Measurements from ENCODE around the gene CYP26A1.
"Not testable (repeated sequence)": the region's sequence is repeated elsewhere in the genome, so short reads cannot be mapped to it uniquely, and the experiment has no call there.

CYP26A1 gene

DNA sequence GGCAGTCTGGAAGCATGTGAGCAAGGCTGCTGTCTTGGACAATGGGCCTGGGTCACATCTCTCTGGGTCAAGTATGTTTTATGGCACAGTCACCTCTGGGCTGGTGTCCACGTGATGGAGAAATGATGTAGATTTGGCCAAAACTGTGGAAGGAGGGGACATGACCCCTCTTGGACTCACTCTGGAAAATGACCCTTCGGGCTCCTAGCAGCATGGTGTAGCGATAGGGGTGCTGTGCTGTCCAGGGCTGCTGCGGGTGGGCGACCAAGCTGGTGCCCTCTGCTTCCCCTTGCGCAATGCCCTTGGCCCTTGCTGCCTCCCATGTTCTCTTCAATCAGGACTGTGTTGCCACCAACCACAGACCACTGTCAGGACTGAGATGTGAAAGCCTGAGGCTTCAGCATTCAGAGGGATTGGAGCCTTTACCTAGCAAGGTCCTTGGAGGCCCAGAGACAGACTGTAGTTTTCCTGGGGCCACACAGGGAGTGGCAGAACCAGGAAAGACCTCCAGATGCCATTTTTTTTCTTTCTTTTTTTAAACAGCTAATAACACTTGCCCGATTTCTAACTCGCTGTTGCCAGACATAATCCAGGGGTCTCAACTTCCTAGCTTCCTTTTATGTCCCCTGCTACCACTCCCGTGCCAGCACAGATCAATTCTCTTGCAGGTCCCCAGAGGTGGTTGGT lies 6.1 kb downstream of the CYP26A1 start:
- DNase-seq (ENCODE audit: low read depth, low spot score) = no peak

DNA sequence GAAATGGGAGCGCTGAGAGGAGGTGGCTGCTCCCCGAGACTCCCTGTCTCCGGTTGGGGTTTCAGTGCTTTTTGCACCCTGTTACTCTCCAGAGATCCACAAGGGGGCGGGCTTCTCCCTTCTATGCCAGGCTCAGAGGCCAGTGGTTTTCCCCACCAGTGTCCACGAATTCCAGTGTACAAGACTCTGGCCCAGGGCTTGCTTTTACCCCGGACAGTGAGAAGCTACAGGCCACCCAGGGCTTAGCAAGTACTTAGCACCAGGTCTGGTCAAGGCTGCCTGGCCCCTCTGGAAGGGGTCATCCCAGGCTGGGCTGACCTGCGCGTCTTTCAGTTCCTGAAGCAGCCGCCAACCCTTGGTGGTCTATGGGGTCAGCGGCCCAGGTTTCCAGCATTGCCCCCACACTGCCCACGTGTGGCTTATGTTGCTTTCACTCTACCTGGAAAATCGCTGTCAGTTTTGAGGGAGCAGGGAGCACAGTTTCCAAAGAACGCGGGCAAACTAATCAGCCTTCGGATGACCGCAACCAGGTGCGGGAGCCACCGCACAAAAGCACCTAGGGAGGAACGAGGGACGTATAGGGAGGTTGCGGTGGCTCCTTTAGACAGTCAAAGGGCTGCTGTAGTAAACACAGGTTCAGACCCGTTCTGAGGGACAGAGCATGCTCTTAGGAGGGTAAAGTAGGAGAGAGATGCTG lies 6.8 kb downstream of the CYP26A1 start:
- DNase-seq (ENCODE audit: low read depth, low spot score) = no peak

DNA sequence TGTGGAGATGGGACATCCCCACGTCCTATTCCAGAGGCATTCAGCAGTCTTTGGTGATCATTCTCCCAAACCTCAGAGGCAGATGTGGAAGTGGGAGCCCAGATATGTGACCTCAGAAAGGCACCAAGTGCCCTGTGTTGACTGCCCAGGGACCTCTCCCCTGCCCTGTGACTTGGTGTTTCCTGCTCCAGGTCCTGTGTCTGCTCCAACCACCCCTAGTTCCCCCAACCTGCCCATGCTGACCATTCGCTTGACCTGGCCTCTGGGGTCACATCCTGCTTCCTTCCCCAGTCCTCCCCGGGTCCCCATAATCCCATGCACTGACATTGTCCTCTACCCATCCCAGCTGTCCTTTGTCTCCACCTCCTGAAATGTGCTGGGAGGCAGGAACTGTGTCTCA lies 7.6 kb downstream of the CYP26A1 start:
- DNase-seq (ENCODE audit: low read depth, low spot score) = no peak

DNA sequence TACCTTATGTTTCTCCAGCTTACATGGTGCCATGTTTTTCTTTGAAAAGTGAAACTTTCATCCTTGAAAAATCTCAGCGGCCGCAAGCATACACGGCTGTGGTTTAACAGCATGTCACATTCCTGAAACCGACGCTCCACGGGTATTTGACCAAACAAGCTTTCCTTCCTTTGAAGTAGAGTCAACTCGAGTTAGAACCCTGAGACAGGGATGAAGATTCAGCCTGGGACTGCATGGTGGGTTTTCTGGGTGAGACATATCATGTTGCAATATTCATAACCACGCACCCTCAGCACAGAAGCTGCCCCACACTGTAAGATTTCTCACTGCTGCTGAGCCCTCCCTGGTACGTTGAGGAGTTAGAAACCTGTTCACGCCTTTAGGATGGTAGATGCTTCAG lies 8.1 kb downstream of the CYP26A1 start:
- DNase-seq (ENCODE audit: low read depth, low spot score) = no peak

DNA sequence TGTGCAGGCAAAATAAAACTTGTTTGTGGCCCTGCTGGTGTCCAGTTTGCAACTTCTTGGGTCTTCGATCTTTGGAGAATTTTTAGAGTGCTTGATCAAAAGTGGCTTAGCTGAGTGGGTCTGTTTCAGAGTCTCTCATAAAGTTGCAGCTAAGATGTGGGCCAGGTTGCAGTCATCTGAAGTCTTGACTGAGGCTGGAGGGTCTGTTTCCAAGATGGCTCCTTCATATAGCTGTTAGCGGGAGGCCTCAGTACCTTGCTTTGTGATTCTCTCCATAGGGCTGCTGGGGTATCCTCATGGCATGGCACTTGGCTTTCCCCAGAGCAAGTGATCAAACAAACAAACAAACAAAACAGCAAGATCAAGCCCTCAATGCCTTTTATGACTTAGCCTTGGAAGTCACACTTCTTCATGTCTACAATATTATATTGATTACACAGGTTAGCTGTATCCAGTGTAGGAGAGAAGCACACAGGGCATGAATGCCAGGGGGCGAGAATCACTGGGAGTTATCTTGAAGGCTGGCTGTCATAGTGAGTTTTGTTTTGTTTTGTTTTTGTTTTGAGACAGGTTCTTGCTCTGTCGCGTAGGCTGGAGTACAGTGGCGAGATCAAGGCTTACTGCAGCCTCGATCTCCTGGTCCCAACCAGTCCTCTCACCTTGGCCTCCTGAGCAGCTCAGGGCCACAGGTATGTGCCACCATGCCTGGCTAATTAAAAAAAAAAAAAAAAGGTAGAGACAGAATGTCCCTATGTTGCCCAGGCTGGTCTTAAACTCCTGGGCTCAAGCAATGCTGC lies 10.2 kb downstream of the CYP26A1 start:
- DNase-seq (ENCODE audit: low read depth, low spot score) = no peak

DNA sequence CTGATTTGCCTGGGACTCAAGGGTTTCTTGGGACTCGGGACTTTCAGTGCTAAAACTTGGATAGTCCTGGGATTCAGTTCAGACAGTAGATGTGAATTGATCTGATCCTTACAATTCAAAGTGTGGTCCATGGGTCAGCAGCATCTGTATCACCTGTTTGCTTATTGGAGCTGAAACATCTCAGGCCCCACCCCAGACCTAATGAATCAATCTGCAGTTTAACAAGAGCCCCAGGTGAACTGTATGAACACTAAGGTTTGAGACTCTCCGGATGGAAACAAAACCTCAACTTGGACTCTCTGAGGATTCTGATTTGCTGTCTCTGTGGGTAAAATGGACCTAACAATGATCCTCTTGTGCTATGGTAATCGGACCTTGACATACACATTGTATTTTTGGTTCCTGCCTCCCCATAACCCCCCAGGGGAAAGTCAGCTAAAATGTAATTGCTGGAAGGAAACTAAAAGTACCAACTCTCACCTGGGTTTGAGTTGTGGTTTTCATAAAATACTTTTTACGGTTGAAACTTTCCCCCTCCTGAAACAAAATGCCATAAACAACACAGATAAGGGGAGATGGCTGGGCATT lies 11.7 kb downstream of the CYP26A1 start:
- no peak for DNase-seq (ENCODE audit: low read depth, low spot score)

DNA sequence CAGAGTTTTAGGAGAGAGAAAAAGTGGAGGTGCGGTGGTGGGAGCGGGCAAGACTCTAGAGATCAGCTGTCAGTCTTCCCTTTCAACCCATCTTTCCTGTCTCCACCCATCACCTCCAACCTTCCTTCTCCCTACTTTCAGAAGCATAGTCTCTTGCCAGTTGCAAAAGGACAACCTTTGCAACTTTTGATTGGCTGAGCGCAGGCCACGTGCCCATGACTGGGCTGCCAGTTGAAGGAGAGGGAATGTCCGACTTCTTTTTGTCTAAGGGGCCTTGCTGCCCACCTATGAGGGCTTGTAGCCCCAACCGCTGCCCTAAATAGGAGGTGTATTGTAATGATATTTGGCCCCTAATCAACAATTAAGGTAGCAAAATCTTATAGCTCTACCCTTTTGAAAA lies 12.6 kb downstream of the CYP26A1 start:
- DNase-seq (ENCODE audit: low read depth, low spot score) = no peak

DNA sequence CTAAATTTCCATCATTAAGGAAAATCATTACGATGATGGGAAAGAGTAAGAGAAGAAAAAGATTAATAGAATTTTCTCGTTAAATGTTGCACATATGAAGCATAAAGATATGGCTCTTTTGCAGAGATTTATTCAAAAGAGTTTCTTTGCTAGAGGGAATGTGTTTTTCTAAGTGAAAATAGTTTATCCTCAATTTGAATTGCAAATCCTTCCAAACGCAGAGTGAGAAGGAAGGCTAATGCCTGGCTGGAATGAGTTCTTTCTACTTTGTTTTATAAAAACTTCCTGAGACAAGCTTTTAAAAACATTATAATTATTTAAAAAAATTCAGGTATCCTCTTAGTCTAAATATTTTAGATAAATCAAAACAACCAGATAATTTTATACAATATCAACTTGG lies 14.2 kb downstream of the CYP26A1 start:
- DNase-seq (ENCODE audit: low read depth, low spot score) = no peak

DNA sequence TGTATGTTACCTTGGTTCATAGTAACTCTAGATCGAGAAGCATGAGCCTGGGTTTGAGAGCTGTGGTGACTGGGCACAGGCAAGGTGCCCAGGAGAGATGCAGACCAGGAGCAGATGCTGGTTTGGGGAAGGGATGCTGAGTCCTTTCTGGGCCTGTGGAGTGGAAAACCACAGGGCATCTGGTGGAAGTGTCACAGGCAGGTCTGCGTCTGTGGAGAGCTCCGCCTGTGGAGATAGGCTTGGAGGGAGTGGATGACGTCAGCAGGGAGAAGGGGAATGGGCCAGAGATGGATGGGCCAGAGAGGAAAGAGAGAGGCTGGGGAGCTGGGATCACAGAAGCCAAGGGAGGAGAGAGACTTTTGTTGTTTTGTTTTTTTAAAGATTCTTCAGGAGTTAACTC lies 14.8 kb downstream of the CYP26A1 start:
- no peak for DNase-seq (ENCODE audit: low read depth, low spot score)

DNA sequence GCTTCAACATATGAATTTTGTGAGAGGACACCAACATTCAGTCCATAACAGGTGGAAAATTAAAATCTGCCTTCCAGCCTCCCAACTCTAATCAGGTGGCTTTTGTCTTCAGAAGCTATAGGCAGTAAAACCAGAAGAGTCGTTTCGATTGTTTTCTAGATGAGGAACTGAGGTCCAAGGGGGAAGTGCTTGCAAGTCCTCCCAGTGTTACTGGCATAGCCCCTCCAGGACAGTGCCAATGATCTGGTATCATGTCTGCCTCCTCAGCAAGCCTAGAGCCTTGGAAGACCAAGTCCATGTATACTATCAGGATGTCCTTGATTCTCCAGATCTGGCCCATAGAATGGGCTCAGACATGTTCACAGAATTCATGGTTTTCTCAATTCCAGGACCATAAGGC lies 16.9 kb downstream of the CYP26A1 start:
- no peak for DNase-seq (ENCODE audit: low read depth, low spot score)

DNA sequence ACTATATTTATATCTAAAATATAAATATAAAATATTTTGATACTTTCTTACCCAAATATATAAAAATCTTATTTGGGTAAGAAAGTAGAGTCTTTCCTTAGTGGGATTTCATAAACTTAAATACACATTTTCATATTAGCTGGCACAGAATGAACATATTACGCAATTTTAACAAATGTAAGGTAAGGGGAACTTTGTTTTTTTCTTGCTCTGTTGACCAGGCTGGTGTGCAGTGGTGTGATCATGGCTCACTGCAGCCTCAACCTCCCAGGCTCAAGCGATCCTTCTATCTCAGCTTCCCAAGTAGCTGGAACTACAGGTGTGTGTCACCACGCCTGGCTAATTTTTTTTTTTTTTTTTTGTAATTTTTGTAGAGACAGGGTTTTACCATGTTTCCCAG lies 18.3 kb downstream of the CYP26A1 start:
- DNase-seq (ENCODE audit: low read depth, low spot score) = no peak

DNA sequence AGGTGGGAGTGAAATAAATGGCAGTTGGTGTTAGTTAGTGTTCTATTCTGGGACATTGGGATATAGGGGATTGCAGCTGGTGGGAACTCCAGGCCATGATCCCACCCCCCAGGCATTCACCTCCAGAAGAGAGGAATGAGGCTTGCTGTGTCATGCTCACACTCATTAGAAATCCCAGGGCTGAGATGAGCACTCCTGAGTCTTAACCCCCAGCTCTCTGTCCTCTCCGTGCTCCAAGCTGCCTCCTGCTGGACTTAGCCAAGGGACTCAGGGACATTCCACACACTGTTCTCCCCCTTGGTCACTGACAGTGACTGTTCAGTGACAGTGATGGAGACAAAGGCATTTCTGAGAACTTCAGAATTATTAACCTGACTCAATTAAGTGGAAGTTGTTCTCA lies 21.5 kb downstream of the CYP26A1 start:
- DNase-seq (ENCODE audit: low read depth, low spot score) = no peak

DNA sequence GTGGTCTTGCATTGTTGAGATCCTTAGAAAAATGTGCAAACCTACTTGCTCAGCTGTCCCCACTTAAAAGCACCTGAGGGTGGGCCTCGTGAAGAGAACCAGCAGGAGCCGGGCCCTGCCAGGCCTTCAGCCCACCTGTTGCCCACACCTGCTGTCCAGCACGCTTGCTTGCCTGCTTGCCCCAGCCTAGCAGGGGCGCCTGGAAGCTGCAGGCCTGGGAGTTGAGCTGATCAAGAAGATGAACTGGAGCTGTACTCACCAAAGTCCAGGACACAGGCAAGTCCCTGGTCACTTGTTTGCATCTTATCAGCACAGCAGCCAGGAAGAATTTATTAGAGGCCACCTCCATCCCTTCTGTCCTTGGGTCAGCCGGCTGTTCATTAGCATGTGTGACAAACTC lies 23.2 kb downstream of the CYP26A1 start:
- DNase-seq (ENCODE audit: low read depth, low spot score) = no peak

DNA sequence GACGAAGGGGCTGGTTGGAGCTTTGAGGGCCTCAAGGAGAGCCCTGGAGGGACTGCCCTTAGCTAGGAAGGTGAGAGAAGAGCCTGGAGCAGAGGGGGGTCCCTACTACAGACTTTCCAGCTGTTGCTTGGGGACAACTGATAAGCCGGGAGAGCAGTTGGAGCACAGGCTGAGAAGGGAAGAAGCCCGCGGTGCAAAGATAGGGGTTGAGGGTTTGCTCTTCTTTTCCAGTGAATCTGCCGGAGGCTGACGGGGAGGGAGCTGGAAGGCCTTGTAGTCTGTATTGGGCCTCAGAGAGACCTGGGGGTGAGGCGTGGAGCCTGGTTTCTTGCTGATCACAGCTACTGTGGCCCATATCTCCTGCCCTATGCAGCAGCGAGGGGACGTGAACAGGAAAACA lies 23.7 kb downstream of the CYP26A1 start:
- DNase-seq (ENCODE audit: low read depth, low spot score) = no peak

DNA sequence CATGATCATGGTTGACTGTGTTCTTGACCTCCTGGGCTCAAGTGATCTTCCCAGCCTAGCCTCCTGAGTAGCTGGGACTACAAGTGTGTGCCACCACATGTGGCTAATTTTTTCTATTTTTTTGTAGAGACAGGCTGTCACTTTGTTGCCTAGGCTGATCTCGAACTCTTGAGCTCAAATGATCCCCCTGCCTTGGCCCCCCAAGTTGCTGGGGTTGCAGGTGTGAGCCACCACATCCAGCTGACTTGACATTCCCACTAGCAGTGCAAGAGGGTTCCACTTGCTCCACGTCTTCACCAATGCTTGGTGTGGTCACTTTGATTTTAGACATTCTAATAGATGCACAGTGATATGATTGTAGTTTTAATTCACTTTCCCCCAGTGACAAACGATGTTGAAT lies 25.1 kb downstream of the CYP26A1 start:
- no peak for DNase-seq (ENCODE audit: low read depth, low spot score)

DNA sequence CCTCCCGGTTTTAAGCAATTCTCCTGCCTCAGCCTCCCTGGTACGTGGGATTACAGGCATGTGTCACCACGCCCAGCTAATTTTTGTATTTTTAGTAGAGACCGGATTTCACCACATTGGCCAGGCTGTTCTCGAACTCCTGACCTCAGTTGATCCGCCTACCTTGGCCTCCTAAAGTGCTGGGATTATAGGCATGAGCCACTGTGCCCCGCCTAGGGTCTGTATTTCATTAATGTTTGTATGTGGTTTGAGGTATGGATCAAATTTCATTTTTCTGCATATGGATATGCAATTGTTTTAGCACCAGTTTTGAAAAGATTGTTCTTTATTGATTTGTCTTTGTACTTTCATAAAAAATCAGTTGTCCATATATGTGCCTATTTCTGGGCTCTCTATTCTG lies 26.0 kb downstream of the CYP26A1 start:
- DNase-seq (ENCODE audit: low read depth, low spot score) = no peak

DNA sequence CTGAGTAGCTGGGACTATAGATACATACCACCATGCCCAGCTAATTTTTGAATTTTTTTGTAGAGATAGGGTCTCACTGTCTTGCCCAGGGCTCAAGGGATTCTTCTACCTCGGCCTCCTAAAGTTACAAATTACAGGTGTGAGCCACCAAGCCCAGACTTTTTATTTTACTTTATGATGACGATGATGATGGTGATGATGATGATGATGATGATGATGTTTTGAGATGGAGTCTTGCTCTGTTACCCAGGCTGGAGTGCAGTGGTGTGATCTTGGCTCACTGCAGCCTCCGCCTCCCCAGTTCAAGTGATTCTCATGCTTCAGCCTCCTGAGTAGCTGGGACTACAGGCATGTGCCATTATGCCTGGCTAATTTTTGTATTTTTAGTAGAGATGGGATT lies 27.5 kb downstream of the CYP26A1 start:
- not testable (repeated sequence) for DNase-seq (ENCODE audit: low read depth, low spot score)

DNA sequence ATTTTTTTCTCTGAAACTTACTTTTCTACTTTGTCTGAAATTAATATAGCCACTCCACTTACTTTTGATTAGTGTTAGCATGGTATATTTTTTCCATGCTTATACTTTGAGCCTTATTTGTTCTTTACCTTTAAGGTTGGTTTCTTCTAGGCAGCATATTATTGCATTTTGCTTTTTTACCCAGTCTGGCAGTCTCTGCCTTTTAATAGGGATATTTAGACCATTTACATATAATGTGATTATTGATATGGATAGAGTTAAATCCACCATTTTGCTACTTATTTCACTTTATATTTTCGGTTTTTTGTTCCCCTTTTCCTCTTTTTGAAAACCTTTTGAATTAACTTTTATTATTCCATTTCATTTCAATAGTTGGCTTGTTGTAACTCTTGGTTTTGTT lies 30.3 kb downstream of the CYP26A1 start:
- DNase-seq (ENCODE audit: low read depth, low spot score) = no peak

DNA sequence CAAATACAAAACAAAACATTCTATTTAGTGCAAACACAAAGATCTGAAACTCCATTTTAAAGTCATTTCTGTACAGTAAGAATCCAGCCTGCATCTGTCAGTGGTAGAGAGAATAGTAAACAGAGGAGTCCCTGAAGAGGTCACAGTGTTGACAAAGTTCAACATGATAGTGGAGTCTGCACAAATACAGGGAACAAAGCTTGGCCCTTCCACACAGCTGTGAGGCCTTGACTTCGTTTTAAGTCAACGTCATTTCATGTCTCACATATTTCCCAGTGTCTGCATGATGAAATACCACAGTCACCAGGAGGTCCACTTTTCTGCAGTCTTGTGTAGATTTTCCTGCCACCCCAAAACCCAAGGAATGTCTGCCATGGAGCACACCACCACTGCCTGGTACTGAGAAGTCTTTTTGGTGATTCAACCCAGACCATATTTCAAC lies 33.0 kb downstream of the CYP26A1 start:
- no peak for DNase-seq (ENCODE audit: low read depth, low spot score)

DNA sequence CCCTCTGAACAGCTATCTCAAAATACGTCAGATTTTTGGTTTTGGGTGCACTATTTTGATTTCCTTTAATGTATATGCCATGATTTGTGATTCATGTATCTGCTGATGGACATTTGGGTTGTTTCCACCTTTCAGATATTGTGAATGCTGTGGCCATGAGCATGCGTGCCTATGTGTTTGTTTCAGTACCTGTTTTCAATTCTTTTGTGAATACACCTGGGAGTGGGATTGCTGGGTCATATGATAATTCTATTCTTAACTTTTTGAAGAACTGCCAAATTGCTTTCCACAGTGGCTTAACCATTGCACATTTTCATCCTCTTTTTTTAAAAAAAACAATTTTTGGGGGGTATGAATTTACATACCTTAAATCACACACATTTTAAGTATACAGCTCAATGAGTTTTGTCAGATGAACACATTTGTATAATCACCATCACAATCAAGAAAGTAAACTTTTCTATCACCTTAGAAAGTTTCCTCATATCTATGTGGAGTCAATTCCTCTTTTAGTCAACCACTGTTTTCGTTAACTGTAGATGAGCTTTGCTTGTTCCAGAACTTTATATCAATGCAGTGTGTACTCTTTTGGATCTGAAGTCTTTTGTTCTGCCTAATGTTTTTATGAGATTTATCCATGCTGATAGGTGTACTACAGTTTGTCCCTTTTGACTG lies 36.9 kb downstream of the CYP26A1 start:
- no peak for DNase-seq (ENCODE audit: low read depth, low spot score)

DNA sequence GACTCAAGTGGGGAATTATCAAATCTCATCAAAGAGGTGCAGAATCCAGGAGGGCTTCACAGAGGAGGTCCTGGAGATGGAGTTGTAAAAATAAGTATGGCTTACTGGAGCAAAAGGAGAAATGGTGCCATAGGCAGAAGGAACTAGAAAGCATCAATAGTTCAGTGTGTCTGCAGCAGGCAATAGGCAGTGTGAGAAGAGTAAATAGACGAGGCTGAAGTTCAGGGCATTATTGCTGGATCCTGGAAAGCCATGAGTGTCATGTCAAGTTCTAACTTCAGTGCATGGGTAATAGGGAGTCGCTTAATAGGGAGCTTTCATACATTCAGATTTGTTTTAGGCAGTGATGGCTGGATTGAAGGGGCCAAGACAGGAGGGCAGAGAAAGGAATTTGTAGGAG lies 39.3 kb downstream of the CYP26A1 start:
- no peak for DNase-seq (ENCODE audit: low read depth, low spot score)

Measured in iPS DF 19.7 (cell line).